Measurements from ENCODE around the gene TNFRSF25. TPM values are rescaled to one million over a fixed set of nuclear protein-coding genes. Genes with fewer than 3 reads are reported as not detected.

The TNFRSF25 gene
- total and polyA plus RNA-seq, 3 donors from 2014 or later: 6.2 to 14.0 (median 13.4) TPM

DNA sequence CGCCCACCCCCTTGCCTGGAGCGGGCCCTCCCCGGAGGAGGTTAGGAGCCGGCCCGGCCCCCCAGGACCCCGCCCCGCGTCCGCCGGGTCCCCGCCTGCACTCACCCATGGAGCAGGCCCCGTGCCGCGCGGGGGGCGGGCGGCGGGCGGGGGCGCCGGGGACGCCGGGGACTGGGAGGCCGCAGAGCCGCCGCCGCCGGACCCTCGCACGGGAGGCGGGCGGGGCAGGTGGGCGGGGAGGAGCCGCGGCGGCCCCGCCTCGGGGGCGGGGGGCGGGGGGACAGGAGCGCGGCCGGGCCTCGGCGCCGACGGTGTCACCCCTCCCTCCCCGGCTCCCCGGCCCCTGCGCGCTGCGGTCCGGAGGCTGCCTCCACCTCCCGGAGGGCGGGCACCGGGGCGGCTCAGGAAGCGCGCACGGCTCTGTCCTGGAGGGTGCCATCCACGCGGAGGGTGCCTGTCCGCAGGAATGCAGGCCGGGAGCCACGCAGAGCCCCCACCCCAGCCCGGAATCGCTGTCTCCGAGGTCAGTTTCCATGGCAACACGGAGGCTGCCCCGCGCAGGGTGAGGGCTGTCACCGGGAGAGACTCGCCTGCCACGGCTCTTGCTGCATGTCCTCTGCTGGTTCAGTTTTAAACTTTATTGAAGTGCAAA lies 31.4 kb upstream of the TNFRSF25 start:
- Histone ChIP-seq H3K9me3 (no peaks in the 10 kb centered on the region), H3K27ac (peak overlapping the region in 1 of 2 donors; percentile 72), H3K27me3 (no peaks in the 10 kb centered on the region), H3K4me1 (peaks cover 47% of the 10 kb centered on the region), H3K4me3 (peak overlapping the region; percentile 53 to 61), H3K36me3 (ENCODE audit: low read depth, missing control alignments) (no peaks in the 10 kb centered on the region)
- TF ChIP-seq POLR2A (IDR thresholded peaks at IDR 0.05) (no peak), CTCF (IDR thresholded peaks at IDR 0.05) (no peak)
- DNase-seq: peak; percentile 58
- intact Hi-C loops (cut with DNase I; ENCODE audit: low total_unique reads): no loop called here
- WGBS, 2 donors: 1% methylated on average over 25 of the region's 74 CpGs; no CpG with 5 or more reads in 1 of the 2 donors

- Histone ChIP-seq H3K9me3 (no peaks in the 10 kb centered on the region), H3K36me3 (ENCODE audit: low read depth, missing control alignments) (no peaks in the 10 kb centered on the region), H3K4me3 (peak overlapping the region; percentile 53 to 61), H3K27me3 (no peaks in the 10 kb centered on the region), H3K27ac (peak overlapping the region in 1 of 2 donors; percentile 72), H3K4me1 (peaks cover 42% of the 10 kb centered on the region)
- no peak for DNase-seq
- 5 to 6% methylated on average over 11 of the region's 21 CpGs for WGBS, 2 donors
- TF ChIP-seq CTCF (IDR thresholded peaks at IDR 0.05) (no peak), POLR2A (IDR thresholded peaks at IDR 0.05) (no peak)
- intact Hi-C loops (cut with DNase I; ENCODE audit: low total_unique reads): no loop called here
These were observed 30.9 kb upstream of the TNFRSF25 start for GRCh38 chr1:6496890-6497214.

DNA sequence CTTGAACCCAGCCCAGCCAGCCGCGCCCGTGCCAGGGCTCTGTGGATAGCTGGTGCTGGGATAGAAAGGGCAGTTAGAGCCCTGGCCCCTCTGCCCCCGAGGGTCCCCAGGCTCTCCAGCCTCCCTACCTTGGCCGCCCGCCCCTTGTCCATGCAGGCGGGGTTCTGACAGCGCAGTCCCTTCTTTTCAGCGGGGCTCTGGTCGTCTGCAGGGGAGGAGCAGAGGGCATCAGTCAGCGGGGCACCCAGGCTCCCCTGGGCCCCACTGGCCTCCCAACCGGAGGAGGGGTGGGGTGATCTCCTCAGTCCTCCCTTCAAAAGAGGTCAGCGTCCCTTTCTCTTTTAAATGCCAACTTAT lies 30.4 kb upstream of the TNFRSF25 start:
- TF ChIP-seq CTCF (IDR thresholded peaks at IDR 0.05): no peak
- intact Hi-C loops (cut with DNase I; ENCODE audit: low total_unique reads): no loop called here
- Histone ChIP-seq H3K27me3 (no peaks in the 10 kb centered on the region), H3K4me1 (peaks cover 42% of the 10 kb centered on the region), H3K4me3 (peak overlapping the region; percentile 53 to 61), H3K27ac (no peak overlapping the region), H3K36me3 (ENCODE audit: low read depth, missing control alignments) (no peaks in the 10 kb centered on the region), H3K9me3 (no peaks in the 10 kb centered on the region)
- WGBS, 2 donors: 8 to 30% methylated on average over 5 to 13 of the region's 13 CpGs
- no peak for DNase-seq

DNA sequence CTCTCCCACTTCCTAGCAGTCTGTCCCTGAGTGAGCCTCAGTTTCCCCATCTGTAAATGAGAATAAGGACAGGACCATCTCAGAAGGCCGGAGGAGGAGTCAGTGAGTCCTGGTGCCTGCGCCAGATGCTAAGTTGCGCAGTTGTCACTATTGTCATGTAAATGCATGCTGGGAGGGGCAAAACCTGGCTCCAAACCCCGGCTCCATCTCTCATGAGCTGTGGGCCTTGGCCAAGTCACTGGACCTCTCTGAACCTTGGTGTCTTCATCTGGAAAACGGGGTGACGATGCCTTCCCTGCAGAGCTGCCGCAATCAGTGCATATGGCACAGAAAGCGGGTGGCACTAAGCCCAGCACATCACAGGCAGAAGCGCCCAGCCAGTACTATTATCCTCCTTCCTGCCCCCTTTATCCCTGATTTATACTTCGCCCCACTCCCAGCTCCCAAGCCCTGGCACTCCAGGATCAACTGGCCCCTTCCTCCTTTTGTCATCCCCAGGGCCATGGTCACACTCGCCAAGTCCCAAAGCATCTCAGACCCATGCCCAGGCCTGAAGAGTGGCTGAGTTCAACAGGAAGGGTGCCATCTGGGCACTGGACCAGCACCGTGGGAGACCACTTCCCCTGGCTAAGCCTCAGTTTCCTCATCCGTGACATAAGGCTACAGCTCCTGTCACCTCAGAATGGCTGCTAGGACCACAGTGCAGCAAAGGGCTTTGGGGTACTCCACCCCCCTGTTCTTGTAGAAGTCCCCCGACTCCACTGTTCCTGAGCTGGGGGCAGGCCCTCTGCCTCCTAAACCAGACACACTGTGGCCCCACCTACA lies 29.8 kb upstream of the TNFRSF25 start:
- 78 to 83% methylated on average over 13 to 14 of the region's 14 CpGs for WGBS, 2 donors
- H3K4me1 ChIP-seq: peaks cover 41% of the 10 kb centered on the region
- DNase-seq: no peak
- H3K9me3 ChIP-seq: no peaks in the 10 kb centered on the region
- intact Hi-C loops (cut with DNase I; ENCODE audit: low total_unique reads): no loop called here
- no peaks in the 10 kb centered on the region for H3K36me3 ChIP-seq (ENCODE audit: low read depth, missing control alignments)
- H3K4me3 ChIP-seq: no peak overlapping the region
- no peaks in the 10 kb centered on the region for H3K27me3 ChIP-seq
- TF ChIP-seq CTCF (IDR thresholded peaks at IDR 0.05) (no peak), POLR2A (IDR thresholded peaks at IDR 0.05) (no peak)
- no peak overlapping the region for H3K27ac ChIP-seq
